ENCODE data around the gene FHIP1B. TPM values are rescaled to one million over a fixed set of nuclear protein-coding genes. Genes with fewer than 3 reads are reported as not detected.
A peak's percentile ranks its signal among the peaks of the same experiment; 100 is the strongest.

FHIP1B gene
- total and polyA plus RNA-seq, 4 donors = 12.3 to 21.2 (median 16.9) TPM

GRCh38 chr11:6232899-6233298 lies 1.5 kb downstream of the FHIP1B start:
- no peak for DNase-seq (ENCODE audit: low spot score)
- TF ChIP-seq, protein P1, sequence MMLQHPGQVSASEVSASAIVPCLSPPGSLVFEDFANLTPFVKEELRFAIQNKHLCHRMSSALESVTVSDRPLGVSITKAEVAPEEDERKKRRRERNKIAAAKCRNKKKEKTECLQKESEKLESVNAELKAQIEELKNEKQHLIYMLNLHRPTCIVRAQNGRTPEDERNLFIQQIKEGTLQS (IDR thresholded peaks at IDR 0.05) = no peak
- Histone ChIP-seq H3K27ac (ENCODE audit: low read depth in 1 of 2, low read length in 2 of 2) (no peak overlapping the region), H3K4me1 (ENCODE audit: control insufficient read depth in 4 of 4, insufficient read depth in 4 of 4, low read length in 3 of 4) (peaks cover 7 to 41% (median 33%) of the 10 kb centered on the region in 4 donors), H3K27me3 (ENCODE audit: control insufficient read depth in 4 of 4, insufficient read depth in 4 of 4, low read length in 3 of 4) (no peaks in the 10 kb centered on the region), H3K9ac (ENCODE audit: low read depth in 1 of 2, low read length in 2 of 2) (no peak overlapping the region), H3K4me3 (ENCODE audit: low read depth in 1 of 3, low read length in 3 of 3) (no peak overlapping the region), H3K9me3 (ENCODE audit: control insufficient read depth in 4 of 4, low read length in 3 of 4) (no peaks in the 10 kb centered on the region), H3K36me3 (ENCODE audit: control insufficient read depth in 4 of 4, insufficient read depth in 3 of 4, low read depth in 1 of 4, low read length in 3 of 4) (no peaks in the 10 kb centered on the region)

DNA sequence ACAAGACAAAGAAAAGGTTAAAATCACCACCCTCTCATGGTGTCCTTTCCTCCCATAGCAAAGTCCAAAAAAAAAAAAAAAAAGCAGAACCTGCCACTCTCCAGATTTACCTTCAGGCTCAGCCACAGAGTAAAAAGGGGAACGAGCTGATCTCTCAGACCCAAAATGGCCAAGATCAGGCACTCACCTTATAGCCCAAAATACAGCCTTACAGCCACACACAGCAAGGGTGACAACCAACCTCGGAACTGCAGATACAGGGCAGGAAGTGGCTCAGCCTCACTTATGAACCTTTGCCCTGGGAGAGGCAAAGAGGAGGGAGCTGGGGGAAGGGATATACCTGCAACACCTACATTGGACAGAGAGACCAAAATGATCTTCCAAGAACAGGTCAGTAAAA lies 4.5 kb downstream of the FHIP1B start:
- DNase-seq (ENCODE audit: low spot score) = no peak
- H3K4me3 ChIP-seq (ENCODE audit: low read depth in 1 of 3, low read length in 3 of 3) = peak overlapping the region; percentile 28 to 74 (median 39)
- 17% methylated on average over 2 of the region's 2 CpGs for WGBS

More for the DNA sequence above, 4.5 kb downstream of the FHIP1B start:
- peak overlapping the region; percentile 3 to 40 for H3K9ac ChIP-seq (ENCODE audit: low read depth in 1 of 2, low read length in 2 of 2)
- peak overlapping the region; percentile 57 to 73 for H3K27ac ChIP-seq (ENCODE audit: low read depth in 1 of 2, low read length in 2 of 2)
- H3K4me1 ChIP-seq (ENCODE audit: control insufficient read depth in 4 of 4, insufficient read depth in 4 of 4, low read length in 3 of 4) = peaks cover 11 to 49% (median 32%) of the 10 kb centered on the region in 4 donors
- no peaks in the 10 kb centered on the region for H3K36me3 ChIP-seq (ENCODE audit: control insufficient read depth in 4 of 4, insufficient read depth in 3 of 4, low read depth in 1 of 4, low read length in 3 of 4)
- H3K27me3 ChIP-seq (ENCODE audit: control insufficient read depth in 4 of 4, insufficient read depth in 4 of 4, low read length in 3 of 4) = no peaks in the 10 kb centered on the region
- H3K9me3 ChIP-seq (ENCODE audit: control insufficient read depth in 4 of 4, low read length in 3 of 4) = no peaks in the 10 kb centered on the region
- TF ChIP-seq HNF4G (IDR thresholded peaks at IDR 0.05) (peak; percentile 90), REST (IDR thresholded peaks at IDR 0.05) (peak; percentile 46), SP1 (IDR thresholded peaks at IDR 0.05) (peak; percentile 94), RXRA (IDR thresholded peaks at IDR 0.05) (peak; percentile 79 to 88), ZBTB33 (IDR thresholded peaks at IDR 0.05) (no peak), HNF4A (conservative IDR thresholded peaks at IDR 0.05) (peak in 1 of 2 donors; percentile 91), CTCF (IDR thresholded peaks at IDR 0.05; ENCODE audit: low read depth, low read length, missing input control) (no peak), GABPA (IDR thresholded peaks at IDR 0.05 in 1 of 2, conservative IDR thresholded peaks at IDR 0.05 in 1 of 2) (peak; percentile 38 to 79), JUND (IDR thresholded peaks at IDR 0.05) (no peak), YY1 (IDR thresholded peaks at IDR 0.05) (peak; percentile 62), EGR1 (IDR thresholded peaks at IDR 0.05; ENCODE audit: low read depth in 2 of 2) (peak in 1 of 2 donors; percentile 14), FOXA2 (IDR thresholded peaks at IDR 0.05) (no peak), TAF1 (conservative IDR thresholded peaks at IDR 0.05) (peak; percentile 63), MAX (IDR thresholded peaks at IDR 0.05) (no peak), FOXA1 (IDR thresholded peaks at IDR 0.05) (no peak), RAD21 (IDR thresholded peaks at IDR 0.05) (peak in 1 of 2 donors; percentile 30), NR2F2 (IDR thresholded peaks at IDR 0.05) (no peak)
- TF ChIP-seq, protein P1 (IDR thresholded peaks at IDR 0.05) = no peak
